Measurements from ENCODE around the gene TNNT3.
"Not testable (repeated sequence)": the region's sequence is repeated elsewhere in the genome, so short reads cannot be mapped to it uniquely, and the experiment has no call there.

Gene TNNT3

GRCh38 chr11:1939006-1939625 lies 19.6 kb downstream of the TNNT3 start:
- TF ChIP-seq ZNF8 (CRISPR knock-in tag; IDR thresholded peaks at IDR 0.05) (no peak), TSHZ2 (CRISPR knock-in tag; IDR thresholded peaks at IDR 0.05) (no peak), ISL1 (CRISPR knock-in tag; IDR thresholded peaks at IDR 0.05) (no peak), ZC3H10 (CRISPR knock-in tag; IDR thresholded peaks at IDR 0.05) (no peak), ZFP3 (CRISPR knock-in tag; IDR thresholded peaks at IDR 0.05) (no peak), CSDC2 (CRISPR knock-in tag; IDR thresholded peaks at IDR 0.05) (no peak), ZNF70 (CRISPR knock-in tag; IDR thresholded peaks at IDR 0.05) (no peak), CSRNP3 (CRISPR knock-in tag; IDR thresholded peaks at IDR 0.05) (no peak), TOX (CRISPR knock-in tag; IDR thresholded peaks at IDR 0.05; ENCODE audit: borderline replicate concordance) (no peak), PPARA (CRISPR knock-in tag; IDR thresholded peaks at IDR 0.05; ENCODE audit: borderline replicate concordance) (no peak), ZFP30 (CRISPR knock-in tag; IDR thresholded peaks at IDR 0.05) (no peak), POU6F1 (CRISPR knock-in tag; IDR thresholded peaks at IDR 0.05; ENCODE audit: borderline replicate concordance, low read depth) (no peak), ARNTL (CRISPR knock-in tag; IDR thresholded peaks at IDR 0.05; ENCODE audit: borderline replicate concordance, low read depth) (no peak)
- no peak for ATAC-seq

GRCh38 chr11:1939788-1940187 lies 20.3 kb downstream of the TNNT3 start:
- not testable (repeated sequence) for ATAC-seq

GRCh38 chr11:1942558-1943260 lies 23.2 kb downstream of the TNNT3 start:
- TF ChIP-seq ZC3H10 (CRISPR knock-in tag; IDR thresholded peaks at IDR 0.05) = no peak
- no peak for TF ChIP-seq ZNF8 (CRISPR knock-in tag; IDR thresholded peaks at IDR 0.05)
- TF ChIP-seq SNAI2 (CRISPR knock-in tag; IDR thresholded peaks at IDR 0.05) = no peak
- TF ChIP-seq CSRNP3 (CRISPR knock-in tag; IDR thresholded peaks at IDR 0.05) = no peak
- no peak for TF ChIP-seq TSHZ2 (CRISPR knock-in tag; IDR thresholded peaks at IDR 0.05)
- no peak for ATAC-seq

- no peak for ATAC-seq
- TF ChIP-seq RARB (CRISPR knock-in tag; IDR thresholded peaks at IDR 0.05) = no peak
- no peak for TF ChIP-seq CREB5 (CRISPR knock-in tag; IDR thresholded peaks at IDR 0.05; ENCODE audit: low read depth)
- no peak for TF ChIP-seq ISL1 (CRISPR knock-in tag; IDR thresholded peaks at IDR 0.05)
- no peak for TF ChIP-seq ZFP3 (CRISPR knock-in tag; IDR thresholded peaks at IDR 0.05)
- no peak for TF ChIP-seq TSHZ2 (CRISPR knock-in tag; IDR thresholded peaks at IDR 0.05)
- no peak for TF ChIP-seq ESRRG (CRISPR knock-in tag; IDR thresholded peaks at IDR 0.05)
Observed at GRCh38 chr11:1943576-1943975, 24.1 kb downstream of the TNNT3 start.

All from SK-N-SH treated with all-trans-retinoic acid at 6 μM for 48 hours (cell line).